ENCODE measurements around the gene CDH13. TPM values are rescaled to one million over a fixed set of nuclear protein-coding genes. Genes with fewer than 3 reads are reported as not detected.
A peak's percentile ranks its signal among the peaks of the same experiment; 100 is the strongest.

Gene CDH13
- total and polyA plus RNA-seq, 2 experiments from 2014 or later = 1.2 to 1.5 TPM

- Histone ChIP-seq H3K27me3 (no peaks in the 10 kb centered on the region), H3K9me3 (ENCODE audit: low read depth) (no peaks in the 10 kb centered on the region), H2AFZ (no peak overlapping the region), H3K27ac (no peak overlapping the region), H3K4me2 (no peak overlapping the region), H4K20me1 (ENCODE audit: insufficient read depth, poor library complexity, severe bottlenecking) (no peaks in the 10 kb centered on the region), H3K4me1 (ENCODE audit: insufficient read depth) (peaks cover 17% of the 10 kb centered on the region), H3K9me2 (replicated peaks; ENCODE audit: insufficient read depth) (no peaks in the 10 kb centered on the region), H3K4me3 (no peak overlapping the region), H3K79me2 (no peaks in the 10 kb centered on the region), H3K36me3 (replicated peaks; ENCODE audit: insufficient read depth, low read depth) (no peaks in the 10 kb centered on the region)
- WGBS (ENCODE audit: low lambda C conversion rate, missing lambda C conversion rate) = 84% methylated on average over 8 of the region's 8 CpGs
- TF ChIP-seq, protein P1, sequence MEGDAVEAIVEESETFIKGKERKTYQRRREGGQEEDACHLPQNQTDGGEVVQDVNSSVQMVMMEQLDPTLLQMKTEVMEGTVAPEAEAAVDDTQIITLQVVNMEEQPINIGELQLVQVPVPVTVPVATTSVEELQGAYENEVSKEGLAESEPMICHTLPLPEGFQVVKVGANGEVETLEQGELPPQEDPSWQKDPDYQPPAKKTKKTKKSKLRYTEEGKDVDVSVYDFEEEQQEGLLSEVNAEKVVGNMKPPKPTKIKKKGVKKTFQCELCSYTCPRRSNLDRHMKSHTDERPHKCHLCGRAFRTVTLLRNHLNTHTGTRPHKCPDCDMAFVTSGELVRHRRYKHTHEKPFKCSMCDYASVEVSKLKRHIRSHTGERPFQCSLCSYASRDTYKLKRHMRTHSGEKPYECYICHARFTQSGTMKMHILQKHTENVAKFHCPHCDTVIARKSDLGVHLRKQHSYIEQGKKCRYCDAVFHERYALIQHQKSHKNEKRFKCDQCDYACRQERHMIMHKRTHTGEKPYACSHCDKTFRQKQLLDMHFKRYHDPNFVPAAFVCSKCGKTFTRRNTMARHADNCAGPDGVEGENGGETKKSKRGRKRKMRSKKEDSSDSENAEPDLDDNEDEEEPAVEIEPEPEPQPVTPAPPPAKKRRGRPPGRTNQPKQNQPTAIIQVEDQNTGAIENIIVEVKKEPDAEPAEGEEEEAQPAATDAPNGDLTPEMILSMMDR (IDR thresholded peaks at IDR 0.05; ENCODE audit: poor library complexity) = no peak
- TF ChIP-seq EZH2phosphoT487 (IDR thresholded peaks at IDR 0.05; ENCODE audit: low read depth, severe bottlenecking, unreplicated experiment) = no peak
- no peak for TF ChIP-seq EZH2 (IDR thresholded peaks at IDR 0.05; ENCODE audit: borderline replicate concordance)
- no peak for DNase-seq (ENCODE audit: low spot score)
Measured at GRCh38 chr16:82605076-82605475, 21.7 kb upstream of the CDH13 start.

DNA sequence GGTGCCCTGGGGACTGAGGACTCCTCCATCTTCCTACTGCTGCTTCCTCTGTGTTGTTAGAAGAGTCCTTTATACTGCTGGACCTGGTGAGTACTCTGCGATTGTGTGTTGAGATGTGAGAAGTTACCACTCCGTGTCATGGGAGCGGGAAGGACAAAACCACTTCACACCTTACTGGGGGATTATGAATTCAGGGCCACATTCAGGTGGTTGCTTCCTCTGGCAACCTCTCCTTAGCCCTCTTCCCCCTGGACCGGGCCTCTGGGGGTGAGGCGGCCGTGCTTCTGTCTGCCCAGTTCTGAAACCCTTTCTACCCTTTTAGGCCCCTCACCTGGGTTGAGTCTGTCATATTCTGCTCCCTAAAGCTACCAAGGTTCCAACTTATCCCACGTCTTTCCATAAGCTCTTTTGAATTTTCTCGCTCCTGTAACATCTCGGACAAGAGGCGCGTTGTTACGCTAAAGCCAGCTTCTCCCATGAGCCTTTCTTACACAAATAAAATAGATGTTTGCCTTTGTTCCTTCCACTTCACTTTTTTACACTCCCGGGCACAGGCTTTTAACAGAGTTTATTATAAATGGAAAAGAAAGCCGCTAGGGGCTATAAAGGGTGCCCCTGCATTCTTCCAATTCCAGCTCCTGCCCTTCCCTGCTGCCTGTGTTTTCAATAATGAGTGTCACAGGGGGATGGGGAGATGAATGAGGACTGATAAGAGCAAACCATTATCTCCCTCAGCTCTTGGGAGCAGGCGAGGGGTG is 20.7 kb upstream of the CDH13 start:
- 42% methylated on average over 15 of the region's 15 CpGs for WGBS (ENCODE audit: low lambda C conversion rate, missing lambda C conversion rate)

GRCh38 chr16:82609140-82609539 is 17.6 kb upstream of the CDH13 start:
- Histone ChIP-seq H3K27me3 (no peaks in the 10 kb centered on the region), H3K4me1 (ENCODE audit: insufficient read depth) (peaks cover 17% of the 10 kb centered on the region), H3K9me3 (ENCODE audit: low read depth) (no peaks in the 10 kb centered on the region), H3K9me2 (replicated peaks; ENCODE audit: insufficient read depth) (no peaks in the 10 kb centered on the region), H3K79me2 (no peaks in the 10 kb centered on the region), H3K27ac (no peak overlapping the region), H3K4me2 (no peak overlapping the region), H2AFZ (no peak overlapping the region), H4K20me1 (ENCODE audit: insufficient read depth, poor library complexity, severe bottlenecking) (no peaks in the 10 kb centered on the region), H3K4me3 (no peak overlapping the region), H3K36me3 (replicated peaks; ENCODE audit: insufficient read depth, low read depth) (no peaks in the 10 kb centered on the region)
- no peak for TF ChIP-seq EZH2 (IDR thresholded peaks at IDR 0.05; ENCODE audit: borderline replicate concordance)
- no peak for TF ChIP-seq EZH2phosphoT487 (IDR thresholded peaks at IDR 0.05; ENCODE audit: low read depth, severe bottlenecking, unreplicated experiment)
- TF ChIP-seq, protein P1 (IDR thresholded peaks at IDR 0.05; ENCODE audit: poor library complexity) = no peak
- DNase-seq (ENCODE audit: low spot score) = no peak
- 74% methylated on average over 3 of the region's 3 CpGs for WGBS (ENCODE audit: low lambda C conversion rate, missing lambda C conversion rate)

More for the DNA sequence above, 20.7 kb upstream of the CDH13 start:
- no peaks in the 10 kb centered on the region for H3K9me2 ChIP-seq (replicated peaks; ENCODE audit: insufficient read depth)
- peak; percentile 20 for DNase-seq (ENCODE audit: low spot score)
- no peaks in the 10 kb centered on the region for H3K79me2 ChIP-seq
- H3K27ac ChIP-seq = peak overlapping the region; percentile 35
- H3K36me3 ChIP-seq (replicated peaks; ENCODE audit: insufficient read depth, low read depth) = no peaks in the 10 kb centered on the region
- no peak overlapping the region for H2AFZ ChIP-seq
- no peak overlapping the region for H3K4me3 ChIP-seq
- no peaks in the 10 kb centered on the region for H3K27me3 ChIP-seq
- H3K9me3 ChIP-seq (ENCODE audit: low read depth) = no peaks in the 10 kb centered on the region
- no peaks in the 10 kb centered on the region for H4K20me1 ChIP-seq (ENCODE audit: insufficient read depth, poor library complexity, severe bottlenecking)
- peak overlapping the region; percentile 46 for H3K4me2 ChIP-seq
- TF ChIP-seq EZH2phosphoT487 (IDR thresholded peaks at IDR 0.05; ENCODE audit: low read depth, severe bottlenecking, unreplicated experiment) = no peak
- TF ChIP-seq EZH2 (IDR thresholded peaks at IDR 0.05; ENCODE audit: borderline replicate concordance) = no peak
- TF ChIP-seq, protein P1 (IDR thresholded peaks at IDR 0.05; ENCODE audit: poor library complexity) = no peak
- H3K4me1 ChIP-seq (ENCODE audit: insufficient read depth) = peaks cover 17% of the 10 kb centered on the region

All from hepatocyte (in vitro differentiated cells).